ENCODE results near the gene SPTBN4. TPM values are rescaled to one million over a fixed set of nuclear protein-coding genes. Genes with fewer than 3 reads are reported as not detected.

Gene SPTBN4
- total and polyA plus RNA-seq, 2 experiments from 2014 or later: 0.67 to 1.3 TPM

DNA sequence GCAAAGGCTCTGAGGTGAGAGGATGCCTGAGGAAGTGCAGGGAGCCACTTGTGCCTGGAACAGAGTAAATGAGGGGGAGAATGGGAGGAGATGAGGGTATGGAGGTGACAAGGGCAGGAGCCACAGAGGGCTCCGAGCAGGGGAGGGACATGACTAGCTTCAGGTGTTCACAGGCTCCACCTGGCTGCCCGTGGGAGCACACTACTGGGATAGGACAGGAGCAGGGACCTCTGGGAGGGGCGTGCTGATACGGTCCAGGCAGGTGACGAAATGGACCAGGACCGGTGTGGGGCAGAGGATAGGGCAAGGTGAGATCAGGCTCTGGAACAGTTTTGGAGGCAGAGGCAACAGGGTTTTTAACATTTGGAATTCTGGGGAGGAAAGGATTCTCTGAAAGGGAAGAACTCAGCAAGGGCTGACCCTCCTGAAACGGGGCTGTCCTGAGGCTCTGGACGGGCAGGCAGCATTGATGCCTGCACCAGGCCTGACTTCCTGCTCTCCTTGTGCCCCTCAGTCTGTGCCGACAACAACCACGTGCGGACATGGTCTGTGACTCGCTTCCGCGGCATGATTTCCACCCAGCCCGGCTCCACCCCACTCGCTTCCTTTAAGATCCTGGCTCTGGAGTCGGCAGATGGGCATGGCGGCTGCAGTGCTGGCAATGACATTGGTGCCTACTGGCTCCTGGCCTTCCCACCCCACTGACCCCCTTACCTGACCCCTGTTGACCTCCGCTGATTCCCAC lies 121.5 kb downstream of the SPTBN4 start:
- Histone ChIP-seq H3K4me3 (no peak overlapping the region), H2AFZ (no peak overlapping the region), H3K9me3 (ENCODE audit: low read depth) (no peaks in the 10 kb centered on the region), H3K9me2 (replicated peaks; ENCODE audit: insufficient read depth) (no peaks in the 10 kb centered on the region), H3K27ac (no peak overlapping the region), H3K27me3 (no peaks in the 10 kb centered on the region), H3K4me1 (ENCODE audit: insufficient read depth) (no peaks in the 10 kb centered on the region), H4K20me1 (ENCODE audit: insufficient read depth, poor library complexity, severe bottlenecking) (no peaks in the 10 kb centered on the region), H3K79me2 (no peaks in the 10 kb centered on the region), H3K4me2 (no peak overlapping the region), H3K36me3 (replicated peaks; ENCODE audit: insufficient read depth, low read depth) (no peaks in the 10 kb centered on the region)
- TF ChIP-seq EZH2phosphoT487 (IDR thresholded peaks at IDR 0.05; ENCODE audit: low read depth, severe bottlenecking, unreplicated experiment): no peak
- DNase-seq (ENCODE audit: low spot score): no peak
- WGBS (ENCODE audit: low lambda C conversion rate, missing lambda C conversion rate): 90% methylated on average over 17 of the region's 19 CpGs

DNA sequence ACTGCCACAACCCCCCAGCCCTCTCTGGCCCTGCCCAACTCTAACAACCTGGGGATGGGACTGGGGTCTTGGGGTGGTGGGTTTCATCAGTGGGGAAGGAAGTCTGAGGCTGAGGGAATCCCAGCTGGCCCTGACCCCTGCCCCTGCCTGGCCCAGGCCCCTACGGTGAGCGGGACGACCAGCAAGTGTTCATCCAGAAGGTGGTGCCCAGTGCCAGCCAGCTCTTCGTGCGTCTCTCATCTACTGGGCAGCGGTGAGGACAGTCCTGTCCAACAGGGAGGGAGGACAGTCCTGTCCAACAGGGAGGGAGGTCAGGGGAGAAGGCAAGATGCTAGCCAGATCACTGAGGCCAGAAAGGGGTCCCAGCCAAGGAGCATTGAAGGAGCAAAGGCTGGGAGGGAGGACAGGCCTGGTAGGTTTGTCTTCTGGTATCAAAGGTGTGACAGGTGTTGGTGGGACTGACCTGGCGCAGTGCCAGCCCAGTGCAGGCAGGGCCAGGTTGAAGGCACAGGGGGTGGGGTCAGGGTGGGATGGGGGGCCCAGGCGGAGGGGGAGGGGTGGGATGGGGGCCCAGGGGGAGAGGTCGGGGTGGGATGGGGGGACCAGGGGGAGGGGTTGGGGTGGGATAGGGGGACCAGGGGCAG lies 122.2 kb downstream of the SPTBN4 start:
- WGBS (ENCODE audit: low lambda C conversion rate, missing lambda C conversion rate): 100% methylated on average over 8 of the region's 9 CpGs
- Histone ChIP-seq H3K9me3 (ENCODE audit: low read depth) (no peaks in the 10 kb centered on the region), H3K4me1 (ENCODE audit: insufficient read depth) (no peaks in the 10 kb centered on the region), H3K36me3 (replicated peaks; ENCODE audit: insufficient read depth, low read depth) (no peaks in the 10 kb centered on the region), H3K9me2 (replicated peaks; ENCODE audit: insufficient read depth) (no peaks in the 10 kb centered on the region), H3K4me2 (no peak overlapping the region), H4K20me1 (ENCODE audit: insufficient read depth, poor library complexity, severe bottlenecking) (no peaks in the 10 kb centered on the region), H2AFZ (no peak overlapping the region), H3K4me3 (no peak overlapping the region), H3K79me2 (no peaks in the 10 kb centered on the region), H3K27me3 (no peaks in the 10 kb centered on the region), H3K27ac (no peak overlapping the region)
- TF ChIP-seq, protein P1, sequence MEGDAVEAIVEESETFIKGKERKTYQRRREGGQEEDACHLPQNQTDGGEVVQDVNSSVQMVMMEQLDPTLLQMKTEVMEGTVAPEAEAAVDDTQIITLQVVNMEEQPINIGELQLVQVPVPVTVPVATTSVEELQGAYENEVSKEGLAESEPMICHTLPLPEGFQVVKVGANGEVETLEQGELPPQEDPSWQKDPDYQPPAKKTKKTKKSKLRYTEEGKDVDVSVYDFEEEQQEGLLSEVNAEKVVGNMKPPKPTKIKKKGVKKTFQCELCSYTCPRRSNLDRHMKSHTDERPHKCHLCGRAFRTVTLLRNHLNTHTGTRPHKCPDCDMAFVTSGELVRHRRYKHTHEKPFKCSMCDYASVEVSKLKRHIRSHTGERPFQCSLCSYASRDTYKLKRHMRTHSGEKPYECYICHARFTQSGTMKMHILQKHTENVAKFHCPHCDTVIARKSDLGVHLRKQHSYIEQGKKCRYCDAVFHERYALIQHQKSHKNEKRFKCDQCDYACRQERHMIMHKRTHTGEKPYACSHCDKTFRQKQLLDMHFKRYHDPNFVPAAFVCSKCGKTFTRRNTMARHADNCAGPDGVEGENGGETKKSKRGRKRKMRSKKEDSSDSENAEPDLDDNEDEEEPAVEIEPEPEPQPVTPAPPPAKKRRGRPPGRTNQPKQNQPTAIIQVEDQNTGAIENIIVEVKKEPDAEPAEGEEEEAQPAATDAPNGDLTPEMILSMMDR (IDR thresholded peaks at IDR 0.05; ENCODE audit: poor library complexity): no peak
- TF ChIP-seq EZH2phosphoT487 (IDR thresholded peaks at IDR 0.05; ENCODE audit: low read depth, severe bottlenecking, unreplicated experiment): no peak
- no peak for TF ChIP-seq EZH2 (IDR thresholded peaks at IDR 0.05; ENCODE audit: borderline replicate concordance)
- DNase-seq (ENCODE audit: low spot score): no peak

DNA sequence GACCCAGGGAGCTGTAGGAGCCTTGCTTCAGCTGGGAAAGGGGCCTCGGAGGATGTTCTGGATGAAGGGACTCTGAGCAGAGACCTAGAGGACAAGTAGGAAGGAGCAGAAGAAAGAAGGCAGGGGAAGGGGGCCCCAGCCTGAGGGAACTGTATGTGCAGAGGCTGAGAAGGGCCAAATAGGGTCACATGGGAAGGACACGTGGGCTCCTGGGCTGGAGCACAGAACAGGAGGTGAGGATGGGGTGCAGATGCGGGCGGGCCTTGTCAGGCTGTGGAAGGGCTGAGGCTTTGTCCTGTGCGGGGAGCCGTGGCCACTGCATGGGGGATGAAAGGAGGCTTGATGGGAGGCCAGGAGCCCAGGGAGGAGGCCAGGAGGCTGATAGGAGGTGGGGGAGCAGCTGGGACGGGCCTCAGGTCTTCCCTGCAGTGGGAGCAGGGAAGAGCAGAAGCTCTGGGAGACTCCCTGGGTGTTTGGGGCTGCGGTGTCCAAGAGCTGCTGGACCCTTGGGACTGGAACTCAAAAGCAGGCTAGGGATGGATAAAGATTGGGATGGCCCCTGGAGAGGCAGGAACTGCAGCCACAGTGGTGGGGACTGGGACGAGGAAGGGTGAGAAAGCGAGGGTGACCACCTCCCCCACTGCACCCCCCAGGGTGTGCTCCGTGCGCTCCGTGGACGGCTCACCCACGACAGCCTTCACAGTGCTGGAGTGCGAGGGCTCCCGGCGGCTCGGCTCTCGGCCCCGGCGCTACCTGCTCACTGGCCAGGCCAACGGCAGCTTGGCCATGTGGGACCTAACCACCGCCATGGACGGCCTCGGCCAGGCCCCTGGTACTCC lies 123.0 kb downstream of the SPTBN4 start:
- Histone ChIP-seq H3K27ac (no peak overlapping the region), H3K4me1 (ENCODE audit: insufficient read depth) (no peaks in the 10 kb centered on the region), H3K79me2 (no peaks in the 10 kb centered on the region), H3K9me2 (replicated peaks; ENCODE audit: insufficient read depth) (no peaks in the 10 kb centered on the region), H3K9me3 (ENCODE audit: low read depth) (no peaks in the 10 kb centered on the region), H2AFZ (no peak overlapping the region), H3K4me3 (no peak overlapping the region), H3K36me3 (replicated peaks; ENCODE audit: insufficient read depth, low read depth) (no peaks in the 10 kb centered on the region), H3K27me3 (no peaks in the 10 kb centered on the region), H3K4me2 (no peak overlapping the region), H4K20me1 (ENCODE audit: insufficient read depth, poor library complexity, severe bottlenecking) (no peaks in the 10 kb centered on the region)
- TF ChIP-seq, protein P1 (IDR thresholded peaks at IDR 0.05; ENCODE audit: poor library complexity): no peak
- TF ChIP-seq EZH2phosphoT487 (IDR thresholded peaks at IDR 0.05; ENCODE audit: low read depth, severe bottlenecking, unreplicated experiment) (no peak), EZH2 (IDR thresholded peaks at IDR 0.05; ENCODE audit: borderline replicate concordance) (no peak)
- WGBS (ENCODE audit: low lambda C conversion rate, missing lambda C conversion rate): 97% methylated on average over 20 of the region's 26 CpGs
- no peak for DNase-seq (ENCODE audit: low spot score)
